ENCODE data around the gene SEPTIN8. TPM values are rescaled to one million over a fixed set of nuclear protein-coding genes. Genes with fewer than 3 reads are reported as not detected.
A peak's percentile ranks its signal among the peaks of the same experiment; 100 is the strongest.

SEPTIN8 gene
- total RNA-seq, 1 donor from 2014 or later: 28.1 TPM

- DNase-seq (ENCODE audit: low spot score in 2 of 2) (no peak), FAIRE-seq (no peak)
Observed at GRCh38 chr5:132718544-132719312, 58.3 kb downstream of the SEPTIN8 start.

GRCh38 chr5:132714456-132715307 is 62.4 kb downstream of the SEPTIN8 start:
- FAIRE-seq: peak; percentile 48
- DNase-seq (ENCODE audit: low spot score in 2 of 2): no peak

- FAIRE-seq (no peak), DNase-seq (ENCODE audit: low spot score in 2 of 2) (no peak)
Observed at GRCh38 chr5:132708645-132709044, 68.4 kb downstream of the SEPTIN8 start.

- FAIRE-seq: no peak
- DNase-seq (ENCODE audit: low spot score in 2 of 2): no peak
Observed at GRCh38 chr5:132704875-132705274, 72.2 kb downstream of the SEPTIN8 start.

Other genes with a start within 250 kb of the SEPTIN8 start
- not detected for gene IL5, start 233.7 kb downstream of the SEPTIN8 start, total RNA-seq
- gene RAD50, start 220.3 kb downstream of the SEPTIN8 start, total RNA-seq: 26.9 TPM
- gene IL13, start 119.1 kb downstream of the SEPTIN8 start, total RNA-seq: not detected
- not detected for gene IL4, start 103.2 kb downstream of the SEPTIN8 start, total RNA-seq
- gene KIF3A, start 39.7 kb downstream of the SEPTIN8 start, total RNA-seq: 95.8 TPM
- 1.6 TPM for gene CCNI2, start 29.8 kb downstream of the SEPTIN8 start, total RNA-seq
- gene SOWAHA, start 36.1 kb upstream of the SEPTIN8 start, total RNA-seq: 4.5 TPM
- gene SHROOM1, start 53.4 kb upstream of the SEPTIN8 start, total RNA-seq: 0.82 TPM
- gene GDF9, start 89.2 kb upstream of the SEPTIN8 start, total RNA-seq: 1.2 TPM
- 75.8 TPM for gene UQCRQ, start 89.4 kb upstream of the SEPTIN8 start, total RNA-seq
- gene LEAP2, start 96.4 kb upstream of the SEPTIN8 start, total RNA-seq: 1.2 TPM
- gene AFF4, start 186.4 kb upstream of the SEPTIN8 start, total RNA-seq: 62.4 TPM
- gene ZCCHC10, start 249.3 kb upstream of the SEPTIN8 start, total RNA-seq: 27.3 TPM

All from frontal cortex (tissue), 4 donors.